ENCODE results near the gene ROBO1. TPM values are rescaled to one million over a fixed set of nuclear protein-coding genes. Genes with fewer than 3 reads are reported as not detected.

The ROBO1 gene
- total and polyA plus RNA-seq, 2 of the 13 experiments (the other 11 are each of a cell fraction or from before 2014, with no cell fraction given) = 52.2 to 71.0 TPM

- intact Hi-C loops (cut with micrococcal nuclease; ENCODE audit: unreplicated experiment) (loop anchor here (2.0 to 5.0 kb wide), 2 partner anchors 173 to 186 kb away; no protein-coding TSS in a partner anchor), in situ Hi-C loops (cut with HindIII; ENCODE audit: extremely low pct_ligation_motif_present, low pct_unique_long_range_greater_than_20kb) (loop anchor here (5.0 kb wide), 1 partner anchor 351 kb away; no protein-coding TSS in a partner anchor)
- Histone ChIP-seq H3K4me3 (replicated peaks in 1 of 3; ENCODE audit: insufficient read depth in 1 of 3, low read depth in 2 of 3, low read length in 3 of 3) (peak overlapping the region; percentile 95 to 98 (median 95)), H3K4me2 (ENCODE audit: low read depth, low read length) (peak overlapping the region; percentile 82), H3K4me1 (ENCODE audit: insufficient read depth, low read length) (peaks cover 29% of the 10 kb centered on the region), H3K9me3 (ENCODE audit: low read length) (no peaks in the 10 kb centered on the region), H4K20me1 (ENCODE audit: insufficient read depth, low read length) (peaks cover under 1% of the 10 kb centered on the region; the same call in 1 of the 2 replicates), H3K36me3 (replicated peaks in 1 of 2; ENCODE audit: control insufficient read depth in 1 of 2, insufficient read depth in 2 of 2, low read length in 2 of 2) (no peaks in the 10 kb centered on the region), H3K27ac (ENCODE audit: extremely low read length, insufficient read depth, low read length) (peak overlapping the region; percentile 98), H2AFZ (ENCODE audit: low read length) (no peak overlapping the region), H3K79me2 (ENCODE audit: insufficient read depth, low read length) (peaks cover 70% of the 10 kb centered on the region), H3K27me3 (ENCODE audit: control insufficient read depth in 1 of 2, insufficient read depth in 2 of 2, low read length in 2 of 2) (no peaks in the 10 kb centered on the region; a peak in 1 of 5 replicates), H3K9ac (ENCODE audit: insufficient read depth, low read depth, low read length) (peak overlapping the region; percentile 88)
- no peak for DNase-seq (ENCODE audit: low spot score)
- 1% methylated on average over 15 of the region's 15 CpGs for WGBS (ENCODE audit: low lambda C conversion rate)
- ChIA-PET CTCF (ENCODE audit: low intra/inter-chr PET ratio, low total read pairs) (no interaction called here), POLR2A (interaction anchor here (1.0 to 1.9 kb wide), 5 partner anchors 8 to 174 kb away, joined by 3 to 13 read pairs (median 6); no protein-coding TSS in a partner anchor)
- BruUV-seq (replicated peaks) = no TSS peak
- no peak for FAIRE-seq
- TF ChIP-seq BRF2 (CRISPR knock-in tag; IDR thresholded peaks at IDR 0.05) (peak; percentile 27; the same call in 1 of the 2 replicates), ZNF720 (CRISPR knock-in tag; IDR thresholded peaks at IDR 0.05) (no peak), TOPORS (CRISPR knock-in tag; IDR thresholded peaks at IDR 0.05) (0 out of 2 replicates have a peak, but pooled peaks have one; percentile 8), KDM5A (IDR thresholded peaks at IDR 0.05; ENCODE audit: borderline replicate concordance, low read length) (no peak), ZFX (CRISPR knock-in tag; IDR thresholded peaks at IDR 0.05; ENCODE audit: low read depth) (0 out of 2 replicates have a peak, but pooled peaks have one; percentile 7)
- peak; percentile 1 for ATAC-seq
Measured at GRCh38 chr3:79018265-79018664, 749.5 kb downstream of the ROBO1 start.
